ENCODE measurements around the gene CADM1.

CADM1 gene

DNA sequence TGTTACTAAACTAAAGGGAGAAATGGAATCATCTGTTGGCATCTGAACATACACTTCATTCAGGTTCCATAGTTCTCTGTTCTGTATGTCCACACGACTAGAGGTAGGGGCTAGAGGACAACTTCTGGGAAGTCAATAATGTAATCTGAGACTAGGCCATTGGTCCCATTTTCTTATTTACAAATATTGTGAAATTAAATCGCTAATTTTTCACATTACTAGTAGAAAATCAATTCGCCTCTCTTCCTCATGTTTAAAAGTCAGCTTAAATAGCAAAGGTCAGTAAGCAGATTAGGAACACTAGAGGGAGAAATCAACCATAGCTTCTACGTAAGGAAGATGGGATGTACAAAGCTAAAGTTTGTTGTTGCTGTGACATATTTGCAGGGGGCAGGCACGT is 59.7 kb downstream of the CADM1 start:
- no peak overlapping the region for H2BK120ac ChIP-seq (ENCODE audit: low read depth, low read length)
- H3K4me3 ChIP-seq (ENCODE audit: low read length in 2 of 2): no peak overlapping the region
- no peak overlapping the region for H4K8ac ChIP-seq (ENCODE audit: low read depth, low read length)
- H2BK5ac ChIP-seq (ENCODE audit: low read length): no peak overlapping the region
- no peak for DNase-seq (ENCODE audit: low spot score)
- no peak overlapping the region for H3K18ac ChIP-seq (ENCODE audit: low read length)
- H2BK12ac ChIP-seq (ENCODE audit: low read length): no peak overlapping the region
- no peak overlapping the region for H3K14ac ChIP-seq (ENCODE audit: low read length)
- no peak overlapping the region for H2AFZ ChIP-seq (ENCODE audit: low read length)
- no peaks in the 10 kb centered on the region for H3K79me1 ChIP-seq (ENCODE audit: low read depth, low read length)
- H2AK5ac ChIP-seq (ENCODE audit: low read depth, low read length): no peak overlapping the region
- H2BK15ac ChIP-seq (ENCODE audit: low read length): no peak overlapping the region
- no peaks in the 10 kb centered on the region for H3K4me1 ChIP-seq (ENCODE audit: control insufficient read depth in 2 of 2, insufficient read depth in 1 of 2, low read depth in 1 of 2, low read length in 2 of 2)
- WGBS, 2 donors (ENCODE audit: extremely low coverage in 2 of 2, insufficient read length in 2 of 2, insufficient replicate concordance in 1 of 2): no CpG with 5 or more reads among the region's 5 CpGs
- no peak overlapping the region for H4K91ac ChIP-seq (ENCODE audit: low read depth, low read length, poor library complexity)
- H3K4me2 ChIP-seq (ENCODE audit: insufficient read depth, low read length, poor library complexity, severe bottlenecking): no peak overlapping the region
- H3K27ac ChIP-seq (replicated peaks; ENCODE audit: low read length): no peak overlapping the region
- no peaks in the 10 kb centered on the region for H3K36me3 ChIP-seq (replicated peaks in 1 of 2; ENCODE audit: control insufficient read depth in 2 of 2, insufficient read depth in 2 of 2, low read length in 2 of 2)
- H3K4ac ChIP-seq (ENCODE audit: low read length): no peak overlapping the region
- H3K9ac ChIP-seq (ENCODE audit: low read depth, low read length, poor library complexity): no peak overlapping the region
- H3K23ac ChIP-seq (ENCODE audit: low read depth, low read length, poor library complexity): no peak overlapping the region
- H3K27me3 ChIP-seq (ENCODE audit: control insufficient read depth in 3 of 3, insufficient read depth in 3 of 3, low read depth in 1 of 3, low read length in 3 of 3): no peaks in the 10 kb centered on the region
- peaks cover 4 to 17% of the 10 kb centered on the region in 2 donors for H3K9me3 ChIP-seq (replicated peaks in 1 of 2; ENCODE audit: control insufficient read depth in 2 of 2, insufficient read depth in 1 of 2, low read depth in 1 of 2, low read length in 2 of 2)

DNA sequence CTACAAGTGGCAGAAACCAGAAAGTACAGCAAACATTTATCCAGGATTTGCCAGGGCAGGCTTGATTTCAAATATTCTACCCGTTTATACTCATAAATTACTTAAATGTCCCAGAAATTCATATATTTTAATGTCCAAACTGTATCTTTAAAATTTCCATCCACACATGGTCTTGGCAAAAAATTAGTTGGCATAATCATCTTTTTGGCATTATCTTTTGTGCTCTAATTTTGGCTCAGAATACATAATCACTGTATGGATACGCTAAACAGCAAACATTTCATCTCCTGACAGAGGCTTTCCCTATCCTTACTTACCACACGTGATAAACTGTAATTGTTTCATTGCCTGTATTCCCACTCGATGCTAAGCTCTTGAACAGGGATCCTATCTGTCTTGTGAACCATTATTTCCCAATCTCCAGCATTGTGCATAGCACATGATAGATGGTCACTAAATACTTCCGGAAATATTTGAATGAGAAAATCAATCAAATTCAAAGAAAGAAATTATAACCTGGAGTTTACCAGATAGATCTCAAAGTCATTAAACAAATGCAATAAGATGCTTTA is 64.2 kb downstream of the CADM1 start:
- Histone ChIP-seq H4K8ac (ENCODE audit: low read depth, low read length) (no peak overlapping the region), H3K79me1 (ENCODE audit: low read depth, low read length) (no peaks in the 10 kb centered on the region), H3K27ac (replicated peaks; ENCODE audit: low read length) (no peak overlapping the region), H3K9ac (ENCODE audit: low read depth, low read length, poor library complexity) (no peak overlapping the region), H2AFZ (ENCODE audit: low read length) (no peak overlapping the region), H3K4ac (ENCODE audit: low read length) (no peak overlapping the region), H3K9me3 (replicated peaks in 1 of 2; ENCODE audit: control insufficient read depth in 2 of 2, insufficient read depth in 1 of 2, low read depth in 1 of 2, low read length in 2 of 2) (no peaks in the 10 kb centered on the region), H3K36me3 (replicated peaks in 1 of 2; ENCODE audit: control insufficient read depth in 2 of 2, insufficient read depth in 2 of 2, low read length in 2 of 2) (no peaks in the 10 kb centered on the region), H3K4me2 (ENCODE audit: insufficient read depth, low read length, poor library complexity, severe bottlenecking) (no peak overlapping the region), H3K14ac (ENCODE audit: low read length) (no peak overlapping the region), H3K27me3 (ENCODE audit: control insufficient read depth in 3 of 3, insufficient read depth in 3 of 3, low read depth in 1 of 3, low read length in 3 of 3) (no peaks in the 10 kb centered on the region), H2BK5ac (ENCODE audit: low read length) (no peak overlapping the region), H3K4me1 (ENCODE audit: control insufficient read depth in 2 of 2, insufficient read depth in 1 of 2, low read depth in 1 of 2, low read length in 2 of 2) (peaks cover 0 to 2% of the 10 kb centered on the region in 2 donors), H2AK5ac (ENCODE audit: low read depth, low read length) (no peak overlapping the region), H2BK15ac (ENCODE audit: low read length) (no peak overlapping the region), H2BK120ac (ENCODE audit: low read depth, low read length) (no peak overlapping the region), H3K23ac (ENCODE audit: low read depth, low read length, poor library complexity) (no peak overlapping the region), H3K4me3 (ENCODE audit: low read length in 2 of 2) (no peak overlapping the region), H2BK12ac (ENCODE audit: low read length) (no peak overlapping the region), H4K91ac (ENCODE audit: low read depth, low read length, poor library complexity) (no peak overlapping the region), H3K18ac (ENCODE audit: low read length) (no peak overlapping the region)
- no peak for DNase-seq (ENCODE audit: low spot score)
- 100% methylated on average over 1 of the region's 5 CpGs; no CpG with 5 or more reads in 1 of the 2 donors for WGBS, 2 donors (ENCODE audit: extremely low coverage in 2 of 2, insufficient read length in 2 of 2, insufficient replicate concordance in 1 of 2)

DNA sequence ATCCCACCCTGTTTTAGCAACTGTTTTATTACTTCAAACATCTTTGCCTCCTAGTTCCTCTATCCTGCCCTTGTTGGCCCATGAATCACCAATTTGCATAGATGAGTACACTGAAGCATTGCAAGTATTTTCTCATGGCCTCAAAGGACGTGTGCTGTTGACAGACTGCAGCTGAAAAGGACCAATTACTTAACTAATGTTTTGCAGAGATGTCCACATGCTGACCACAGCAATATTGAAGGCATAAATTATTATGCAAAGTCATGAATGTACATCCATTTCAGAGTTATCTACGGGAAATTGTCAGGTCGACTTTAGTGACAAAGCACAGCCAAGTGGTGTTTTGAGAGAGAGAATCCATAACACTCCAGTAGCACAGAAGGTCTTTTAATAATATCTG is 64.8 kb downstream of the CADM1 start:
- no peak overlapping the region for H3K14ac ChIP-seq (ENCODE audit: low read length)
- H3K4me2 ChIP-seq (ENCODE audit: insufficient read depth, low read length, poor library complexity, severe bottlenecking): no peak overlapping the region
- no peaks in the 10 kb centered on the region for H3K9me3 ChIP-seq (replicated peaks in 1 of 2; ENCODE audit: control insufficient read depth in 2 of 2, insufficient read depth in 1 of 2, low read depth in 1 of 2, low read length in 2 of 2)
- no peaks in the 10 kb centered on the region for H3K36me3 ChIP-seq (replicated peaks in 1 of 2; ENCODE audit: control insufficient read depth in 2 of 2, insufficient read depth in 2 of 2, low read length in 2 of 2)
- H3K9ac ChIP-seq (ENCODE audit: low read depth, low read length, poor library complexity): no peak overlapping the region
- no peak overlapping the region for H2AFZ ChIP-seq (ENCODE audit: low read length)
- H4K91ac ChIP-seq (ENCODE audit: low read depth, low read length, poor library complexity): no peak overlapping the region
- H2BK15ac ChIP-seq (ENCODE audit: low read length): no peak overlapping the region
- H3K18ac ChIP-seq (ENCODE audit: low read length): no peak overlapping the region
- no peak overlapping the region for H3K23ac ChIP-seq (ENCODE audit: low read depth, low read length, poor library complexity)
- DNase-seq (ENCODE audit: low spot score): no peak
- no peak overlapping the region for H2BK12ac ChIP-seq (ENCODE audit: low read length)
- H3K4me1 ChIP-seq (ENCODE audit: control insufficient read depth in 2 of 2, insufficient read depth in 1 of 2, low read depth in 1 of 2, low read length in 2 of 2): peaks cover 0 to 2% of the 10 kb centered on the region in 2 donors
- H4K8ac ChIP-seq (ENCODE audit: low read depth, low read length): no peak overlapping the region
- no peaks in the 10 kb centered on the region for H3K27me3 ChIP-seq (ENCODE audit: control insufficient read depth in 3 of 3, insufficient read depth in 3 of 3, low read depth in 1 of 3, low read length in 3 of 3)
- H3K27ac ChIP-seq (replicated peaks; ENCODE audit: low read length): no peak overlapping the region
- no peaks in the 10 kb centered on the region for H3K79me1 ChIP-seq (ENCODE audit: low read depth, low read length)
- H3K4ac ChIP-seq (ENCODE audit: low read length): no peak overlapping the region
- H2BK120ac ChIP-seq (ENCODE audit: low read depth, low read length): no peak overlapping the region
- no CpG with 5 or more reads among the region's 3 CpGs for WGBS, 2 donors (ENCODE audit: extremely low coverage in 2 of 2, insufficient read length in 2 of 2, insufficient replicate concordance in 1 of 2)
- H3K4me3 ChIP-seq (ENCODE audit: low read length in 2 of 2): no peak overlapping the region
- no peak overlapping the region for H2AK5ac ChIP-seq (ENCODE audit: low read depth, low read length)
- H2BK5ac ChIP-seq (ENCODE audit: low read length): no peak overlapping the region

DNA sequence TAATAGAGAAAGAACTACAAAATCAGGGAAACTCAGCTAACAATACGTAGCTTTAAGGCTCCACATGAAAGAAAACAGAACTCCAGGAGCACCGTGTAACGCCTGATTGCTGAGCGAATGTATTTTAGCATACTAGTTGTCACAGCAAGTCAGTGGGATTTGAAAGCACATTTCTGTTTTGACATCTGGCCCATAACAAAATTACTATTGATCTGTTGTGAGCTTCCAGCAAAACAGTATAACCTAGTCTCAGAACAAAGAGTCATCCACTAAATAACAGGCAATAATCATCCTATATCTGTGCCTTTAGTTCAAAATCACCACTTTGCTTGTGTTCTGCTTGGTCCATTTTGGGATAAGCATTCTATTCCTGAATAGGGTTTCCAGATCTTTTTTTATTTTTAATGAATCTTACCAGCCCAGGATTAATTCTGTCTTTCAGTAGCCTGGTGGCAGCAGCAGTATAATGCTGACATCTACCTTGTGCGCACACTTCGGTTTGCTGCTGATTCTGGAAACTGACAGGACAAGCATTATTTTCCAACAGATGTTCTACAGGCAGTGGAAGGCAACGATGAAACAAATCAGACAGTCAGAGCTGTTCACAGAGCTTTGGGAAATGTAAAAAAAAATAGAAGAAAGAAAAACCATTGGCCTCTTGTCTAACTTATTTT is 66.2 kb downstream of the CADM1 start:
- Histone ChIP-seq H3K14ac (ENCODE audit: low read length) (no peak overlapping the region), H2BK15ac (ENCODE audit: low read length) (no peak overlapping the region), H4K91ac (ENCODE audit: low read depth, low read length, poor library complexity) (no peak overlapping the region), H2BK120ac (ENCODE audit: low read depth, low read length) (no peak overlapping the region), H2AFZ (ENCODE audit: low read length) (no peak overlapping the region), H2AK5ac (ENCODE audit: low read depth, low read length) (no peak overlapping the region), H3K4me3 (ENCODE audit: low read length in 2 of 2) (no peak overlapping the region), H3K27ac (replicated peaks; ENCODE audit: low read length) (no peak overlapping the region), H3K27me3 (ENCODE audit: control insufficient read depth in 3 of 3, insufficient read depth in 3 of 3, low read depth in 1 of 3, low read length in 3 of 3) (no peaks in the 10 kb centered on the region), H2BK5ac (ENCODE audit: low read length) (no peak overlapping the region), H3K4me1 (ENCODE audit: control insufficient read depth in 2 of 2, insufficient read depth in 1 of 2, low read depth in 1 of 2, low read length in 2 of 2) (peaks cover 0 to 2% of the 10 kb centered on the region in 2 donors), H3K23ac (ENCODE audit: low read depth, low read length, poor library complexity) (no peak overlapping the region), H3K36me3 (replicated peaks in 1 of 2; ENCODE audit: control insufficient read depth in 2 of 2, insufficient read depth in 2 of 2, low read length in 2 of 2) (no peaks in the 10 kb centered on the region), H3K4me2 (ENCODE audit: insufficient read depth, low read length, poor library complexity, severe bottlenecking) (no peak overlapping the region), H3K9ac (ENCODE audit: low read depth, low read length, poor library complexity) (no peak overlapping the region), H2BK12ac (ENCODE audit: low read length) (no peak overlapping the region), H4K8ac (ENCODE audit: low read depth, low read length) (no peak overlapping the region), H3K9me3 (replicated peaks in 1 of 2; ENCODE audit: control insufficient read depth in 2 of 2, insufficient read depth in 1 of 2, low read depth in 1 of 2, low read length in 2 of 2) (no peaks in the 10 kb centered on the region), H3K79me1 (ENCODE audit: low read depth, low read length) (no peaks in the 10 kb centered on the region), H3K18ac (ENCODE audit: low read length) (no peak overlapping the region), H3K4ac (ENCODE audit: low read length) (no peak overlapping the region)
- no CpG with 5 or more reads among the region's 7 CpGs for WGBS, 2 donors (ENCODE audit: extremely low coverage in 2 of 2, insufficient read length in 2 of 2, insufficient replicate concordance in 1 of 2)
- no peak for DNase-seq (ENCODE audit: low spot score)

All from neuronal stem cell (in vitro differentiated cells).